ENCODE measurements around the gene CPPED1. TPM values are rescaled to one million over a fixed set of nuclear protein-coding genes. Genes with fewer than 3 reads are reported as not detected.
A peak's percentile ranks its signal among the peaks of the same experiment; 100 is the strongest.
"Not testable (repeated sequence)": the region's sequence is repeated elsewhere in the genome, so short reads cannot be mapped to it uniquely, and the experiment has no call there.

Gene CPPED1
- total RNA-seq, 1 experiment from 2014 or later, result 7.9 TPM

GRCh38 chr16:12800817-12801216, 2.9 kb downstream of the CPPED1 start:
- Histone ChIP-seq H4K5ac (ENCODE audit: insufficient read length, low read depth, low read length) (no peak overlapping the region), H3K18ac (ENCODE audit: insufficient read length, low read depth, low read length) (no peak overlapping the region), H3K14ac (ENCODE audit: insufficient read depth, low read length) (no peak overlapping the region), H3K9me3 (ENCODE audit: control insufficient read depth, low read depth, low read length) (no peaks in the 10 kb centered on the region), H4K8ac (replicated peaks; ENCODE audit: insufficient read length, low read depth, low read length) (no peak overlapping the region), H4K91ac (ENCODE audit: insufficient read length, low read depth, low read length) (no peak overlapping the region), H3K9ac (ENCODE audit: extremely low read depth, insufficient read length, low read length) (no peak overlapping the region), H3K27ac (ENCODE audit: insufficient read length, low read depth, low read length) (no peak overlapping the region), H4K20me1 (ENCODE audit: control insufficient read depth, insufficient read depth, insufficient read length) (no peaks in the 10 kb centered on the region), H3K4me1 (ENCODE audit: insufficient read depth, low read length) (no peaks in the 10 kb centered on the region), H2BK20ac (ENCODE audit: low read depth, low read length, poor library complexity, severe bottlenecking) (no peak overlapping the region), H3K56ac (ENCODE audit: insufficient read length, low read depth, low read length) (no peak overlapping the region), H3K23ac (ENCODE audit: insufficient read length, low read depth, low read length) (no peak overlapping the region), H3K79me2 (ENCODE audit: insufficient read depth, low read length) (no peaks in the 10 kb centered on the region), H2AK5ac (ENCODE audit: insufficient read length, low read length) (no peak overlapping the region), H3K23me2 (ENCODE audit: insufficient read length, low read depth, low read length, poor library complexity, severe bottlenecking) (peaks cover 6% of the 10 kb centered on the region), H3T11ph (ENCODE audit: low read length) (no peak overlapping the region), H3K27me3 (ENCODE audit: insufficient read depth, low read length) (no peaks in the 10 kb centered on the region), H3K4ac (ENCODE audit: low read depth, low read length) (no peak overlapping the region), H2AFZ (ENCODE audit: low read length) (no peak overlapping the region), H2BK5ac (ENCODE audit: insufficient read length, low read length) (no peak overlapping the region), H3K4me2 (ENCODE audit: insufficient read depth, insufficient read length, low read length) (no peak overlapping the region), H3K79me1 (ENCODE audit: insufficient read depth, low read depth, low read length, poor library complexity, severe bottlenecking) (no peaks in the 10 kb centered on the region), H2BK12ac (ENCODE audit: insufficient read length, low read depth, low read length) (no peak overlapping the region), H2BK15ac (ENCODE audit: low read depth, low read length) (no peak overlapping the region), H2BK120ac (ENCODE audit: low read depth, low read length, poor library complexity, severe bottlenecking) (no peak overlapping the region)
- Mint-ChIP-seq H3K4me1 (peaks cover 15 to 17% of the 10 kb centered on the region in 2 experiments), H3K4me3 (no peak overlapping the region), H3K27me3 (ENCODE audit: low read depth) (no peaks in the 10 kb centered on the region), H3K36me3 (ENCODE audit: insufficient read depth in 1 of 3, low read depth in 3 of 3) (no peaks in the 10 kb centered on the region), H3K9me3 (no peaks in the 10 kb centered on the region), H3K27ac (peak overlapping the region in 1 of 3 experiments; percentile 54; a peak in 1 of 7 replicates)
- TF ChIP-seq CTCF (conservative IDR thresholded peaks at IDR 0.05), result no peak
- no CpG with 5 or more reads among the region's 6 CpGs for WGBS (ENCODE audit: extremely low coverage, insufficient read length, low lambda C conversion rate)
- no peak for DNase-seq

GRCh38 chr16:12799996-12800395, 3.7 kb downstream of the CPPED1 start:
- not testable (repeated sequence) for H4K8ac ChIP-seq (replicated peaks; ENCODE audit: insufficient read length, low read depth, low read length); H2AK5ac ChIP-seq (ENCODE audit: insufficient read length, low read length); H3K23ac ChIP-seq (ENCODE audit: insufficient read length, low read depth, low read length); H3K56ac ChIP-seq (ENCODE audit: insufficient read length, low read depth, low read length); H3K14ac ChIP-seq (ENCODE audit: insufficient read depth, low read length); H4K20me1 ChIP-seq (ENCODE audit: control insufficient read depth, insufficient read depth, insufficient read length); H3K23me2 ChIP-seq (ENCODE audit: insufficient read length, low read depth, low read length, poor library complexity, severe bottlenecking); H4K91ac ChIP-seq (ENCODE audit: insufficient read length, low read depth, low read length); H3K18ac ChIP-seq (ENCODE audit: insufficient read length, low read depth, low read length); H2BK15ac ChIP-seq (ENCODE audit: low read depth, low read length); H3K9me3 Mint-ChIP-seq; H3K4me1 ChIP-seq (ENCODE audit: insufficient read depth, low read length); H3K79me2 ChIP-seq (ENCODE audit: insufficient read depth, low read length); H2BK5ac ChIP-seq (ENCODE audit: insufficient read length, low read length); H2AFZ ChIP-seq (ENCODE audit: low read length); H3K27ac ChIP-seq (ENCODE audit: insufficient read length, low read depth, low read length); H3K4me3 Mint-ChIP-seq; H4K5ac ChIP-seq (ENCODE audit: insufficient read length, low read depth, low read length); H3K27me3 Mint-ChIP-seq (ENCODE audit: low read depth); H3T11ph ChIP-seq (ENCODE audit: low read length); H2BK12ac ChIP-seq (ENCODE audit: insufficient read length, low read depth, low read length); H3K9ac ChIP-seq (ENCODE audit: extremely low read depth, insufficient read length, low read length); H3K36me3 Mint-ChIP-seq (ENCODE audit: insufficient read depth in 1 of 3, low read depth in 3 of 3); H3K4me2 ChIP-seq (ENCODE audit: insufficient read depth, insufficient read length, low read length); H3K79me1 ChIP-seq (ENCODE audit: insufficient read depth, low read depth, low read length, poor library complexity, severe bottlenecking); H3K27me3 ChIP-seq (ENCODE audit: insufficient read depth, low read length); H3K4ac ChIP-seq (ENCODE audit: low read depth, low read length); H2BK20ac ChIP-seq (ENCODE audit: low read depth, low read length, poor library complexity, severe bottlenecking); DNase-seq; H2BK120ac ChIP-seq (ENCODE audit: low read depth, low read length, poor library complexity, severe bottlenecking); H3K9me3 ChIP-seq (ENCODE audit: control insufficient read depth, low read depth, low read length)
- Mint-ChIP-seq H3K4me1 (peaks cover 15 to 17% of the 10 kb centered on the region in 2 experiments), H3K27ac (peak overlapping the region in 1 of 3 experiments; percentile 7; a peak in 1 of 7 replicates)
- no CpG with 5 or more reads among the region's 8 CpGs for WGBS (ENCODE audit: extremely low coverage, insufficient read length, low lambda C conversion rate)
